Measurements from ENCODE around the gene PLCB1.

PLCB1 gene

GRCh38 chr20:8913456-8913855, 781.4 kb downstream of the PLCB1 start:
- no peak for DNase-seq

- no peak for DNase-seq
Measured at GRCh38 chr20:8914421-8914820, 782.4 kb downstream of the PLCB1 start.

GRCh38 chr20:8917084-8917483, 785.0 kb downstream of the PLCB1 start:
- DNase-seq, result no peak

GRCh38 chr20:8918145-8918544, 786.1 kb downstream of the PLCB1 start:
- DNase-seq, result no peak

GRCh38 chr20:8924539-8924938, 792.5 kb downstream of the PLCB1 start:
- no peak for DNase-seq

- no peak for DNase-seq
Measured at GRCh38 chr20:8930726-8931125, 798.7 kb downstream of the PLCB1 start.

GRCh38 chr20:8932192-8933165, 800.4 kb downstream of the PLCB1 start:
- no peak for DNase-seq

- DNase-seq, result no peak
Measured at GRCh38 chr20:8933381-8933807, 801.3 kb downstream of the PLCB1 start.

- no peak for DNase-seq
Measured at GRCh38 chr20:8934362-8934761, 802.3 kb downstream of the PLCB1 start.
